MM.1S (cell line): ENCODE data around the gene ACAD9.

Experiments
- CTCF ChIP-seq: fragments of 300-600 bp; sonication (generic); IDR thresholded peaks from 2 replicates; pipeline ENCODE4 v1.5.1; 2016; ENCODE audit warnings: antibody characterized with exemption, low read length, mixed read lengths
- EZH2 ChIP-seq: fragments of 300-600 bp; sonication (generic); optimal IDR thresholded peaks from 2 replicates; pipeline ENCODE3; 2017; ENCODE audit warnings: low read depth, mild to moderate bottlenecking, antibody characterized with exemption, low read length, mixed read lengths
- EZH2phosphoT487 ChIP-seq: fragments of 300-600 bp; sonication (generic); IDR thresholded peaks from 2 replicates; pipeline ENCODE4 v1.6.1; 2018; ENCODE audit warnings: antibody characterized with exemption, low read length

GRCh38 chr3:128872744-128873143 lies 6.7 kb upstream of the ACAD9 start:
- no peak for TF ChIP-seq CTCF
- no peak for TF ChIP-seq EZH2
- TF ChIP-seq EZH2phosphoT487, result no peak
